HG03135 (cell line): ENCODE data around the gene VSNL1.

Experiments used
- ATAC-seq: cut with Tn5 transposase; IDR thresholded peaks from one replicate; pipeline ENCODE4 v1.9.1; 2021; ENCODE audit warnings: mild to moderate bottlenecking, moderate library complexity; ENCODE audit not compliant: unreplicated experiment

VSNL1 gene

DNA sequence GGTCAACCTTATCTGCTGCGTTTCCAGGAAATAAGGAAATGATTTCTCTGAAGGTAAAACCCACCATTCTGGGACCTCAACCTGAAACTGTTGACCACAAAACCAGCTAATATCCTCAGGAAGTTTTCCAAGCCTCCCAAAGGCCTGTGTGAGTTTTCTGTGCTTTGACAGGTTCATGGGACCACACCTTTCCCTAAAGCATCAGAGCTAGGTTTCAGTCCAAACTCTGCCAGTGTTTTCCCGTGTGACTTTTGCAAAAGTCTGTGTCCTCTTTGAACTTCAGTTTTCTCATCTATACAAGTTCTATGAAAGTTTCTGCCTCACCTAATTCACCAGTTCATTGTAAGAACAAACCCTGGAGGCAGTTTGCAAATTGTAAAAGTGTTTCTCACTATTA is 39.8 kb downstream of the VSNL1 start:
- ATAC-seq = no peak

DNA sequence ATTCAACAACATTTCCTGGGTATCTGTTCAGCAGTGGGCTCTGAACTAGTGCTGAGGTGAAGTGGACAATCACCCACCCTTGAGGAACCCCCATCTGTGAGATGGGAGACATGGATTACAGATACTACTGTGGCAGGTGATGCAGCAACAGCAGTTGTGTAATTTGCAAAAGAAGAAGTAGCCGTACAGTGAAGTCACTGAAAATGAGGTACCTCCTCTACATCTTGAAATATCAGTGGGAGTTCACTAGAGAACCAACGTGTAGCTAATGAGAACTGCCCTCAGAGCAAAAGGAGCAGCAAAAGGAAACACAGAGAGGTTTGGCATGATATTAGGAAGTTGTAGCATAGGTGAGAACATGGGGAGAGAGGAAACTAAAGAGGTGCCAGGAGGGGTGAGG is 41.3 kb downstream of the VSNL1 start:
- no peak for ATAC-seq

DNA sequence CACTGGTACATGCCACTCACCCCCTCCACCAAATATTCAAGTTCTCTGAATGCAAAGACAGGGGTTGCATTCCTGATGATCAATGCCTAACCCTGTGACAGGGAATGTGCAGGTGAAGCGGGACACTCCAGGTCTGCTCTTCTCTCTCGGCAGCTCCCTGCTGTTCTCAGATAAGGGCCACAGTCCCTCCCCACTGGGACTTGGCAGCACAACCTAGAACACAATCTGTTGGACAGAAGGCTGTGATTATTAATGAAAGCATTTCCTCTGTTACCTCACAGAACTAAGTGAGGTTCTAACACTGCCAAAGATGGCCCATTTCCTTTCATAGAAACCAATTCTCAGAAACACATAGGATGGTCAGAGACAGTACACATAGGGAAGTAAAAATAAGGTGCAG is 42.7 kb downstream of the VSNL1 start:
- no peak for ATAC-seq

DNA sequence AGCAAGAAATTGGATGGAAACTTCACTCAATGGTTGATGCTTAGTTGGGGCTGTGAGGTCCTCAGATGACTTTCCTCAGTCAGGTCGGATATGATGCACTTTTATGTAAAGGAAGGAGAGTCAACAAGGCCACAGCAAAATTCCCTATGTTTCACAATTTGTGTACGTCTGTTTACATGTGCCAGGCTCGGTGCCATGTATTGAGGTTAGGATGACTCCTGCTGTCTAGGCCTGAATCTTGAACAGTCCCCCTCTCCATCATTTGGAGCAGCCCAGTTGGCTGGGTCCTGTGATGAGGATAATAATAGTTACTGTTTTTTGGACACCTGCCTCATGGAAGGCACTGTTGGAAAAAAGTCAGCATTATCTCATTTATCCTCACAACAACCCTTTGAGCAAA is 43.1 kb downstream of the VSNL1 start:
- no peak for ATAC-seq

DNA sequence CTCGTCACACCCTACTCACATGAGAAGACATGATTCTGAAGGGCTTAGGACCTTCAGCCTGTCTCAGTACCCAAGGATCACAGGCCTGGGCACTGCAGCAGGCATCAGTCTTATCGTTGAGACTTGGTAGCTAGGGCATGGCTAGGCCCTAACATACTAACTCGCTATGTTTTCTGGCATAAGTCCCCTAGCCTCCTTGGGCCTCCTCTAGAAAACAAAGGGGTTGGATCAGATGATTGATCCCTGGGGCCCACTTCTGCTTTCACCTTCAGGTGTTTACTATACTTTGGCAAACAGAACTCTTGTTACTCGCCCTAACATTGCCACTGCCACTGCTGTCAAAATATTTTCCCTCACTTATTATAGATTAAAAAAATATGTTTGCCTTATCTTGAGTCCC is 44.2 kb downstream of the VSNL1 start:
- no peak for ATAC-seq

DNA sequence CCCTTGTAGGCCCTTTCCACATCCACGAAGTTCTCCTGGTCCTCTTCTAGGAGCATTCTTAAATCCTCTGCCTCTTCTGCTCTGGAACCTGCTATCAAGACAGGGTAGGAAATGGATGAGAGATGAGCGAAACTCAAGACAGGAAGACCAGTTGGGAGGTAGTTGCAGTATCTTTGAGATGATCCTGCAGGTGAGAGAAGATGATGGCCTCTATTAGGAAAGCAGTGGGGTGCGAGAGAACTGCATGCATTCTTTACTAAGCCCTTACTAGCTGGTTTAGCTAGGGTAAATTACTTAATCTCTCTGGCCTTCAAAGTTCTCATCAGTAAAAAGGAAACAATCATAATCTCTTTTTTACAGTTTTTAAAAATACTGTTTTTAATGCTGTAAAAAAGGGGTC is 47.0 kb downstream of the VSNL1 start:
- ATAC-seq = no peak

DNA sequence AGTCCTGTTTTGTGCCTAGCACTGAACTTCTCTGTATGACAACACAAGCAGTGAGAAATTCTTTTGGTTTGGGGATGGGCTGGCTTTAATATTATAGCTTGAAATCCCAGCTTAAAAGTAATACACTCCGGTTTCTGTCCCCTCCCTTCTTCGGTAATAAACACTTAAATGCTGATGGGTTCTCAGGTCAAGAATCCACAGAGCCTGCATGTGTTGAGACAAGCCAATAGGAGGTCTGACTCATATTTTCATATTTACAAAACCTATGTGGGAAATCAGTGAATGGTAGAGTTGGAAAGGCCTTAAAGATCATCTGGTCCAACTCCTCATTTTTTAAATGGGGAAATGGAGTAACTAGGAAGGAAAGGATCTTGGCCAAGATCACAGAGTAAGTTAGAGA is 47.5 kb downstream of the VSNL1 start:
- no peak for ATAC-seq

DNA sequence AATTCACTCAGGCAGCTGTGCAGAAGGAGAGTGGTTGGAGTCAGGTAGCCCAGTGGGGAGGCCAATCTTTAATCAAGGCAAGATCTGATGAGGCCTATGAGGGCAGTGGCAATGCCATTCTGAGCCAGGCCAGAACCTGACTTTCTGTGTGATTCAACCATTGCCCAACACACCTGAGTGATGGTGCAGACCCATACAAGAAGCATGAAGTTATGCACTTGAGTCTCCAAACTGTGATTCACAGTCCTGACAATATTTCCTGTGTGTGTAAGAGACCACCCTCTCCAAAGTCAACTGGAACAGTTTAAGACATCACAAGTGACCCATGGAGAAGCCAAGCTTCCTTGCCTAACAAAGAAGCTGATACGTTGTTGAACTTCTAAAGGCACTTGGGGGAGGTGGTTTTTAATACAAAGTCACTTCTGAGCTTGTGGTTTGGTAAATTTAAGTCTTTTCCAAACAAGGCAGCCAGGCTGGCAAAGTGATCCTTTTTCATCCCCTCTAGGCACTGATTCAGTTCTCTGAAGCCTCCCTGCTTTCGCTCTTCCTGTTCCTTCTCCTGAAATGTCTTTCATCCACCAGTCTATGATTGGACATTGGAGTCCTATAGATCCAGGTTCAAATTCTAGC is 49.0 kb downstream of the VSNL1 start:
- ATAC-seq = no peak

DNA sequence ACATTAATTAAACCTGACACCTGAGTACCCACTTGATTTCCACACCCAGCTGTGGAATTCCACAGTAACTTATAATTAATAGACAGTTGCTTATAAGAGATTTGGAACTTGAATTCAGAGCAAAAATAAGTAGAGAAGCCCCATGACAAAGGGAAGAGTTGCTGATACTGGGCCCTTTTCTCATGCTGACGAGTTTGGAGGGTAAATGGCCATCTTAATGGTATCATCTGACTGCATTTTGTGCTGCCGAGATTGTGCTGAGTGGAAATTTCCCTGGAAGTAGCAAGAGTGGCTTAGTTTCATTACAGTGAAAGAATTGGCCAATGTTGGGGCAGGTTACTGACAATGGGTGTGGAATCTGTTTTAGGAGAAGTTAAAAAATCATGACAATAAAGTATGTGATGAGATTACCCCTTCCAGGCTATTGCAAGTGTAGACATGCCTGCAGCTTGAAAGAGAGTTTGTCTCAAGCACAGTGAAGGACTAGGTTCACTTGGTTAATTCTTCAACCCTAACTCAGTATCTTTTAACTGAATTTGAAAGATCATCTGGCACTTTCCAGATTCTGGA is 49.9 kb downstream of the VSNL1 start:
- ATAC-seq = no peak

DNA sequence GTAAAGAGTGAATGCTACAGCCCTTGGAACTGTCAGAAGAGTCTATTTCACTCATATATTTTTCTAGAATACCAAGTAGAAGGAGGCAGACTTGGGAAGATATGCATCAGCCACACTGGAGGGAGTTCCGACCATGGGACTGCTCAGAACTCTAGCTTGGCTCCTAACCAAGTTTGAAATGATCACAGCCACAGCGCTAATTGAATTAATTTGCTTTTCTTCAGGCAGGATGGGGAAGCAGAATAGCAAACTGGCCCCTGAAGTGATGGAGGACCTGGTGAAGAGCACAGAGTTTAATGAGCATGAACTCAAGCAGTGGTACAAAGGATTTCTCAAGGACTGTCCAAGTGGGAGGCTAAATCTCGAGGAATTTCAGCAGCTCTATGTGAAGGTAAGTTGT is 51.4 kb downstream of the VSNL1 start:
- no peak for ATAC-seq

DNA sequence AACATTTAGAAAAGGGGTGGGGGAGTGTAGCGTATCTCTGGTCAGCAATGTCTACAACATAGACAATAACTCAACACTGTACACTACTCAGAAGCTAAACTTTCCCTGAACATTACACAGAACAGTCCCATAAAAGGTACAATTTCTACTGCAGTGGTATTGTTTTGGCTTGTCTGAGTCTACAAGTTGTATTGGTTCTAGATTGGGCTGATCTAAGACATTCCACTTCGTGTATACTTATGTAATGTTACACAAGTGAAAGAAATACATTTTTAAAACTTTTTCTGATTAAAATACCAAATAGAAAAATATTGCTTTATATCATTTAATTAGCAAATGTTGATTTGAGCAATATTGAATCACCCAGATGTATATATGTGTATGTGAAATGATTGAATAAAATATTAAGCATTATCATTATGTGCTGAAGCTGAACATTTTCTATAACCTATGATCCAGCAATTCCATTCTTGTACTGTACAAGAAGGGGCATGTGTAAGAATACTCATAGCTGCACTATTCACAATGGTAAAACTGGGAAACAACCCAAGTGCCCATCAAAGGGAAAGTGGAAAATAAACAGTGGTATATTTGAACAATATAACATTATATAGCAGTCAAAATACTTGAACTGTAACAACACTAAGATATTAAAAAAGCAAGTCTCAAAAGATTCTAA is 52.4 kb downstream of the VSNL1 start:
- no peak for ATAC-seq

DNA sequence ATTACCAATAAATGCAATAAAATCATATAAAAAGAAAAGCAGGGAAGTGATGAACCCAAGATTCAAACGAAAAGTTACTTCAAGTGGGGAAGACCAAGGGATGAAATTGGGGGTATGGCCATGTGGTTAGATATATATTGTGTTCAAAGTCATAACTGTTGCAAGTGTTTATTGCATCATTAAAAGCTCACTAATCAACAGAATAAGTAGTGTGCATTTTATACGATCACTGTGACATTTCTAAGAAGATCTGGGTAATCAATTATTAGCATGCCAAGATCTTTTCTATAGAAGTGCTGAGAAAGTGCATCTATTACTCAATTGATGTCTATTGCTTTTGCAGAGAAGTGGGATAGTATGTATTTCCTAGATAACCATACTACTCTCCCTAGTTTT is 52.9 kb downstream of the VSNL1 start:
- ATAC-seq = no peak

DNA sequence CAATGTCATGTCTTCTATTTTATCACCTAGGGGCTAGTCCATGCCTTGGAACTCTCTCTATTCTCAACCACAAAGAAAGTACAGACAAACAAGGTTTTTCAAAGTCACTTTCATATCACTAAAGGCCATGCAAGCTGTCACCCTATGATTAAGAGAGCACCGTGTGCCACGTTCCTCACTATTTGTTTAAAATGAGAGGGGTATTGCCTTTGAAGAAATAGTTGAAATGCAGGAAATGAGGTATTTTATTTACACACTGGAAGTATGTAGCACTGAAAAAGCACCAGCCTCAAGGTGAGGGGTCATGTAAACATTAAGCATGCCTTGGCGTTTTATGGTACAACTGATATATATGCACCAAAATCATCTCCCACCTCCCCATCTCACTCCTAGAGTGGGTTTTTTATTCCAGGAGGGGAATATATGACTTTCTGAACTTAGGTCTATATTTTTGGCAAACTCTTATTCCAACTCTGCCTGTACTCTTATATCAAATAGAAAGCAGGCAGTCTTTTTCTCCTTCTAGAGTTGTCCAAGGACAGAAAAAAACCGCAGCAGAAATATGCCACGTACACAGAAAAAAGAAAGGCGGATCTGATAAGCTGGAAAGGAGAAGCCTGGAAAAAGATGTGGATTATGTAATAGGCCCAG is 53.5 kb downstream of the VSNL1 start:
- no peak for ATAC-seq

DNA sequence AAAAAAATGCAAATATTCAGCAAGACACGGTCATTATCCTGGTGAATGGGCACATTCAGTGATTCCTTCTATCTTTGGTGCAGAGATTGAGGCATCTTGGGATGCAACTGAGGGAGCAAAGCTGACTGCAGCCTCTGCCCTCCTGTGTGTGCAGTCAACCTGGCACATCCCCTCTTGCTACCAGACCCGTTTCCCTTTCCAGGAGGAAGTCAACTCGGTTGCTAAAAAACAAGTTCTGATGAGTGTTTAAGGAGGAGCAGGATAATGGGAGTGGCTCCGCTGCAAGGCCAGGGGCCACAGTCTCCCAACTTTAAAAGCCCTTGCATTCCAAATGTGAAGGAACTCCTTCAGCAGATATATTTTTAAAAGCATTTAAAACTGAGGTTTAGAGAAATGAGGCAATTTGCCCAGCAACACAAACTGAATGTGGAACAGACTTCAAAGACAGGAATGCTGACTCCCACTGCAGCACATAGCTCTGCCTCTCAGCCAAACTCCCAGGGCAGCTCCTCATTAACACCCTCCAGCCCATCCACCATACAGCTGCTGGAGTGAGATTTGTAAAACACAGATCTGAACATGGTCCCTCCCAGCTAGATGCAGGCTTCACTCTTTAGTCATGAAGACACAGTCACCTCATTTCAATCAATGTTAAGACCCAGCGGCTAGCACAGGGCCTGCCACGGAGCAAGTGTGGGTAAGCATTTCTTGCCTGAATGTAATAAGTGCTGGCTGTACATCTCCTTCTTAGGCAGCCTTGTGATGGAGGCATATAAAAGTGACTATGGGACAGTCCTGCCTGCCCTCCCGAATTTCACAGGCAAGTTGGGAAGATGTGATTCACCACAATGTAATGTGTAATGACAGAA is 54.3 kb downstream of the VSNL1 start:
- ATAC-seq = no peak

DNA sequence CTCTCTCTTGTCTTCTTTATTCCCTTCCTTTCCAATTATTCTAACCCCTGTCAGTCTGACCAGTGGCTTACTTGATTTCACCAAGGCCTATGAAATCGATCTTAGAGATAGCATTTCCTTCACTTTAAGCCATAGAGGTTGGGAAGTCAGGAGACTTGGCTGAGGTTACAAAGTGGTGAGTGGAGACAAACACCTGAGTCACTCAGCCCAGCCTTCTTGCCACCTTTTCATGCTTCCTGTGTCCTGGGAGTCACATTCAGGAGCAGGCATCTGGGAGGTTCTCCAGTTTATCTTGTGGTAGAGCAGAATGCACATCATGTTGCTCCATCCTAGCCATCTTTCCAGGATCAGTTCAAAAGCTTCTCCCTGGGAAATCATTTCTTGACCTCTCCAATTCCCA is 59.1 kb downstream of the VSNL1 start:
- no peak for ATAC-seq

DNA sequence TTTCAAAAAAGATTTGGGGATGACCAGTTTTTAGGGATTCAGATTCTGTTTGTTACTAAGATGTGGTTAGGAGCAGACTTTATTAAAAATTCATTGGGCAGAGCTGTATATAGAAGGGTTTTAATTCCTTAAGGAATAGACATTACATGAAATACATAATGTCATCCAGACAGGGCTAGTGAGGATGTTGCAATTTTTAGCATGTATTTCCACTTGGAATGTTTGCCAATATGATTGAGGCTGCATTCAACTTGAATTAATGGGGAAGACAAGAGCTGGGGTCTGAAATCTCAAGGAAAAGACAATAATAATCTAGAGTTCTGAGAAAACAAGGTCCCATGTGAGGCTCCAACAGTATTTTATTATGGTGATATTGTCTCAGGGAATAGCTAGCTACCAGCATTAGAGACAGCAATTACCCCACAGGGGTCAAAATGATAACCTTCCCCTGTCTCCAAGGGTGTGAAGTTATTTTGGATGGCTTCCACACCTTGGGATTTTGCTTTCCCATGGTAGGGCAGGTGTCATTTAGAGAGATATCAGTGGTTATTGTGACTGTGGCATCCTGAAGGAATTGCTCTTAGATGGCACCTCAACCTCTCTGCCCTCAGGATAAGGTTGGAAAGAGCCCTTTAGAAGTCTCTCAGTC is 60.2 kb downstream of the VSNL1 start:
- ATAC-seq = no peak

DNA sequence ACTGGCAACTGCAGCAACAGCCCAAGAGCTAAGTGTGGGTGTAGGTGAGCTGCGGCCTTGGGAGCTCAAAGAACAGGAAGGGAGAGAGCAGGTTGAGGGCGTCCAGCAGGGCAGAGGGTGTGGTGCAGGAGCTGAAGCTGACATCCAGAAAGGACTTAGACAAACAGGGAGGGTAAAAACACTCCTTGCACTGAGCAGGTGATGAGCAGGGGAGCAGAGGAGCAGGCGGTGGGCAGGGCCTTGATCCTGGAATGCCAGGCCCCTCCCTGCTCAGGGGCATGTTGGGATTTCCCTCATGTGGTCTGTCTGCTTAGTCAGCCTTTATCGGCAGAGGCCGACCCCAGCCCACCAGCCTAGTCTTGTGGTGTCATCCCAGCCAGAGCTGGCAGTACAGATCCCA is 63.6 kb downstream of the VSNL1 start:
- ATAC-seq = no peak

DNA sequence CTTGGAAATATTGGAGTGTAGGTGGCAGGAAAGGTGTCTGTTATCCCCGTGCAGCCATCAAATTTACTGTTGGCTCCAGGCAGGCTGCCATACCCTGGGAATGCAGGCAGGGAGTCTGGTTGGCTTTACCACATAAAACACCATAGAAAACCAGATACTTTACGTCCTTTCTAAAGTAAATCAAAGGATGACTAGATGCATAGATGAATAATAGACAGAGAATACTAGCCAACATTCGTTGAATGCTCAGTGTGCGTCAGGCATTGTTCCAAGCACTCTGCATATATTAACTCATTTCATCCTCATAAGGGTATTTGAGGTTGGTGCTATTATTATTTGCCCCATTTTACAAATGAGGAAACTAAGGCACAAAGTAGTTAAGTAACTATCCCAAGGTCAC is 65.2 kb downstream of the VSNL1 start:
- no peak for ATAC-seq

DNA sequence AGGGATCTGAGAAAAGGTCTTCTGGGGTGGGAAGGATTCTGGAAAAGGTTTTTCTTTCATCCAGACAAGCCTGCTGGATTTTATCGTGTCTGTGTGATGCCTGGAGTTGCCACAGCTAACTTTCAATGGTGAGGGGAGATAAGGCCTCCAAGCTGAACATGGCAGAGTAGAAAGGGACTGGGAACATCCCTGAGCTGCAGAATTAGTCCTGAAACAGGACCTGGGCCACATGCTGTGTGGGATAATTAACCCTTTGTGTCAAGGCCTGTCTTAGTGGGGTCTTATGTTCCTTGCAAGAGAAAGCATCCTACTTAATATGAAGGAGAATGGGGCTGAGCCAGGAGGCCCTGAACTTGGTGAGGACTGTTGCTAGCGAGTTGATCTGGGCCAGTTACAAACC is 66.4 kb downstream of the VSNL1 start:
- no peak for ATAC-seq

DNA sequence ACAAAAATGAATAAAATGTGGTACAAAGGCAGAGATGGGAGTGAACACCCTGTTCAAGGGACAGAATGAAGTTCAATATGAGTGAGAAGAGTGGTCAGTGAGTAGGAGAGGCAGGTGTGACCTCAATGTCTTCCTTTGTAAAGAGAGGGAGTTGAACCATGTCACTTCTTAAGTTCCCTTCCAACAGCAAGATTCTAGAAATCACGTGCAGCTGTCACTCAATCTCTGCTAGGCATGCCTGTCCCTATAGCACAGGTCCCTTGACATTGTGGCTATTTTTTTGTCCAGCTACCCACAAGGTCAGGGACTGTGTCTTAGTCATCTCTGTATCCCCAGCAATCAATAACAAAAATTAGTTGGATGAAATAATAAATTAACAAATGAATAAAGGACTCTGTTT is 66.9 kb downstream of the VSNL1 start:
- ATAC-seq = no peak

DNA sequence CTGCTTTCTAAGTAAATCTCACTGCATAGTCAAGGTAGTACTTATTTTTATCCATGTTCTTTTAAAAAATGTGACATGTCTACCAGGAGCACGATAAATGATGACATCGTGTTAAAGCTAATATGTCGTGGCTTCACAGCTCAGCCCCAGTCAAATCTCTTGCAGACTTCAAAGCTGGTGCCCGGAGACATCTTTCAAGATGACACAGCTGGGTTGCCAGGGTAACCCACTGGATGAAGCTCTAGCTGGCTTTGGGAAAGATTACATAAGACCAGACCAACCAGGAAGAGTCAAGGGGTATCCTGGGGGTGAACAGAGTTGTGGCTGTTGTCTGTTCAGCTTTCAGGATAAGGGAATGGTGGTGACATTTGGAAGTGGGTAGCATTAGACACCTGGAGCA is 67.8 kb downstream of the VSNL1 start:
- no peak for ATAC-seq
